Endothelial cell of umbilical vein (primary cell): ENCODE results near the gene OR7D2. TPM values are rescaled to one million over a fixed set of nuclear protein-coding genes. Genes with fewer than 3 reads are reported as not detected.

Source experiments
- BruUV-seq: library from RNA; stranded (reverse); fragments of 400-500 nt; replicated peaks from 2 replicates; lab custom pipeline; 2021; lab: Mats Ljungman, UMichigan
- CTCF ChIA-PET: fragments of 300-600, 350-600 bp; sonication (Branson Sonifier 250); formaldehyde crosslinking; loops from one replicate; lab custom pipeline; 2021; ENCODE audit warnings: antibody characterized with exemption, inconsistent platforms; lab: Charles Lee
- POLR2A ChIA-PET: fragments of 300-600, 350-600 bp; sonication (Branson Sonifier 250); formaldehyde crosslinking; loops from one replicate; lab custom pipeline; 2021; ENCODE audit warnings: antibody characterized with exemption, inconsistent platforms; lab: Charles Lee
- DNase-seq: peaks from one replicate; pipeline ENCODE4 v3.0.0-alpha.2; 2011; ENCODE audit warnings: low read depth, low spot score
- FAIRE-seq: peaks from 2 replicates; lab custom pipeline; 2011; peaks lifted over from hg19 to GRCh38; lab: Jason Lieb, UNC
- H2AFZ ChIP-seq: 2 replicates; pipeline ENCODE4 v1.6.0; 2012; ENCODE audit warnings: low read depth, low read length, control low read depth, inconsistent platforms
- H3K27ac ChIP-seq: 2 replicates; pipeline ENCODE4 v1.5.1; 2011; ENCODE audit warnings: low read depth, mild to moderate bottlenecking, control low read depth, low read length, moderate library complexity; ENCODE audit not compliant: insufficient read depth
- H3K27me3 ChIP-seq, 2 experiments: 2 replicates each; pipeline versions ENCODE4 v1.6.0 to v1.6.1; 2011; ENCODE audit warnings: low read length in 2 of 2, mixed read lengths in 1 of 2; ENCODE audit not compliant: control insufficient read depth in 2 of 2, insufficient read depth in 2 of 2
- H3K36me3 ChIP-seq, 2 experiments: 2 replicates in 1 of 2; 3 replicates in 1 of 2; pipeline ENCODE4 v1.5.1; 2011; ENCODE audit warnings: low read length in 2 of 2, mild to moderate bottlenecking in 1 of 2, moderate library complexity in 1 of 2; ENCODE audit not compliant: control insufficient read depth in 2 of 2, insufficient read depth in 2 of 2; ENCODE audit errors: extremely low read depth in 1 of 2
- H3K4me1 ChIP-seq: 3 replicates; pipeline ENCODE4 v1.5.1; 2011; ENCODE audit warnings: mild to moderate bottlenecking, low read length; ENCODE audit not compliant: control insufficient read depth, insufficient read depth; ENCODE audit errors: extremely low read depth
- H3K4me2 ChIP-seq: 2 replicates; pipeline ENCODE4 v1.6.1; 2011; ENCODE audit warnings: low read length, control low read depth, mixed read lengths; ENCODE audit not compliant: insufficient read depth
- H3K4me3 ChIP-seq, 3 experiments: fragments of 200-600 bp in 1 of 3; sonication (generic), shearing (Covaris generic) in 1 of 3; replicated peaks in 1 of 3; 2 replicates each; pipeline ENCODE4 v1.5.1; 2011 to 2016; ENCODE audit warnings: control low read depth in 3 of 3, low read length in 3 of 3, mild to moderate bottlenecking in 2 of 3, inconsistent platforms in 1 of 3, low read depth in 1 of 3, moderate library complexity in 1 of 3; ENCODE audit not compliant: insufficient read depth in 1 of 3
- H3K79me2 ChIP-seq: 2 replicates; pipeline ENCODE4 v1.6.0; 2012; ENCODE audit warnings: low read length, inconsistent platforms; ENCODE audit not compliant: control insufficient read depth, insufficient read depth
- H3K9ac ChIP-seq: replicated peaks from 2 replicates; pipeline ENCODE3; 2011; ENCODE audit warnings: low read length, control low read depth; ENCODE audit not compliant: insufficient read depth; ENCODE audit errors: extremely low read depth
- H3K9me1 ChIP-seq: replicated peaks from 3 replicates; pipeline ENCODE4 v1.6.0; 2011; ENCODE audit warnings: mild to moderate bottlenecking, low read length; ENCODE audit not compliant: control insufficient read depth, insufficient read depth; ENCODE audit errors: extremely low read depth
- H3K9me3 ChIP-seq: replicated peaks from 2 replicates; pipeline ENCODE4 v1.5.1; 2012; ENCODE audit warnings: low read length, inconsistent platforms; ENCODE audit not compliant: control insufficient read depth, insufficient read depth
- H4K20me1 ChIP-seq: replicated peaks from 2 replicates; pipeline ENCODE3; 2011; ENCODE audit warnings: mild to moderate bottlenecking, low read length; ENCODE audit not compliant: control insufficient read depth, insufficient read depth; ENCODE audit errors: extremely low read depth
- CTCF ChIP-seq, 2 donors: IDR thresholded peaks; 1 replicate in 1 of 2; 2 replicates in 1 of 2; pipeline ENCODE4 v1.5.1; 2011; ENCODE audit warnings: low read length in 2 of 2, mild to moderate bottlenecking in 2 of 2, moderate library complexity in 2 of 2, control low read depth in 1 of 2, inconsistent platforms in 1 of 2, low read depth in 1 of 2; ENCODE audit not compliant: insufficient read depth in 1 of 2; ENCODE audit errors: extremely low read depth in 1 of 2
- EZH2 ChIP-seq: IDR thresholded peaks from 2 replicates; pipeline ENCODE4 v1.6.1; 2012; ENCODE audit warnings: borderline replicate concordance, low read depth, mild to moderate bottlenecking, moderate library complexity, low read length, inconsistent platforms; ENCODE audit not compliant: severe bottlenecking
- GATA2 ChIP-seq: IDR thresholded peaks from 2 replicates; pipeline ENCODE4 v1.7.0; 2011; ENCODE audit warnings: low read depth, mild to moderate bottlenecking, moderate library complexity, mixed read lengths, low read length; ENCODE audit not compliant: insufficient read length, insufficient read depth
- JUN ChIP-seq: IDR thresholded peaks from 2 replicates; pipeline ENCODE4 v1.6.1; 2011; ENCODE audit warnings: borderline replicate concordance, low read depth; ENCODE audit not compliant: insufficient read length, insufficient read depth
- MAX ChIP-seq: IDR thresholded peaks from 2 replicates; pipeline ENCODE4 v1.6.1; 2011; ENCODE audit not compliant: insufficient read depth, insufficient read length
- MYC ChIP-seq: IDR thresholded peaks from one replicate; pipeline ENCODE4 v1.6.1; 2011; ENCODE audit warnings: mild to moderate bottlenecking, low read depth, low read length
- POLR2A ChIP-seq: IDR thresholded peaks from 2 replicates; pipeline ENCODE4 v1.6.1; 2012; ENCODE audit warnings: low read depth, mild to moderate bottlenecking, control low read depth, low read length
- POLR2AphosphoS5 ChIP-seq: IDR thresholded peaks from 2 replicates; pipeline ENCODE4 v1.6.1; 2012; ENCODE audit warnings: low read depth, mild to moderate bottlenecking, control low read depth, low read length, moderate library complexity; ENCODE audit not compliant: insufficient read depth
- dilution Hi-C: fragments of 300-500 bp; cut with MboI; formaldehyde crosslinking; loops from one replicate; pipeline ENCODE4 v1.15.0; 2019; ENCODE audit warnings: low sequenced_read_pairs; ENCODE audit not compliant: extremely low pct_ligation_motif_present
- intact Hi-C: fragments of 100-400 bp; cut with micrococcal nuclease; formaldehyde crosslinking; loops from one replicate; pipeline ENCODE4 v1.10.0; 2022
- polyA plus RNA-seq, 4 experiments: library from polyadenylated mRNA; depleted of rRNA in 3 of 4; stranded (reverse) in 3 of 4; unstranded in 1 of 4; fragments of >200 nt; gene quantifications; 2 replicates each; pipeline versions ENCODE4 v1.2.1 to v1.2.3, GENCODE V29; 2011 to 2012; ENCODE audit warnings: missing spikeins in 1 of 4
- total RNA-seq: library from RNA; stranded (reverse); gene quantifications from 2 replicates; pipeline ENCODE4 v1.2.3, GENCODE V29; 2021

The OR7D2 gene
- total and polyA plus RNA-seq, 2 donors (not counting 3 experiments of a cell fraction or from before 2014, with no cell fraction given) = not detected

- Histone ChIP-seq H3K79me2 (no peaks in the 10 kb centered on the region), H3K4me1 (no peaks in the 10 kb centered on the region), H3K9ac (no peak overlapping the region), H3K36me3 (peaks cover 18 to 23% of the 10 kb centered on the region in 2 experiments), H3K9me1 (no peaks in the 10 kb centered on the region), H3K4me3 (no peak overlapping the region), H3K9me3 (peaks cover 9% of the 10 kb centered on the region), H2AFZ (no peak overlapping the region), H4K20me1 (no peaks in the 10 kb centered on the region), H3K4me2 (no peak overlapping the region), H3K27ac (no peak overlapping the region), H3K27me3 (no peaks in the 10 kb centered on the region)
- dilution Hi-C loops = no loop called here
- POLR2A ChIA-PET = no interaction called here
- CTCF ChIA-PET = no interaction called here
- DNase-seq = no peak
- no peak for FAIRE-seq
- intact Hi-C loops = no loop called here
- no peak for TF ChIP-seq JUN
- TF ChIP-seq CTCF (IDR thresholded peaks at IDR 0.05; ENCODE audit: extremely low read depth in 1 of 2, insufficient read depth in 1 of 2, low read depth in 1 of 2, low read length in 2 of 2) = no peak
- no peak for TF ChIP-seq MYC
- no peak for TF ChIP-seq POLR2AphosphoS5
- no peak for TF ChIP-seq POLR2A
- no peak for TF ChIP-seq MAX
- no peak for TF ChIP-seq EZH2
- TF ChIP-seq GATA2 = no peak
- no TSS peak for BruUV-seq
Observed at GRCh38 chr19:9165261-9165660, 13.5 kb upstream of the OR7D2 start.
